PC-3 (cell line): ENCODE measurements around the gene IL17REL. TPM values are rescaled to one million over a fixed set of nuclear protein-coding genes. Genes with fewer than 3 reads are reported as not detected.

ENCODE experiments used
- ATAC-seq: fragments of 200-7000 bp; cut with Tn5 transposase; 2 replicates; pipeline ENCODE4 v1.9.1; 2020; ENCODE audit warnings: mild to moderate bottlenecking, moderate library complexity
- BruUV-seq: library from RNA; stranded (reverse); fragments of 400-500 nt; replicated peaks from 2 replicates; lab custom pipeline; 2021; lab: Mats Ljungman, UMichigan
- CTCF ChIA-PET: fragments of 300-600 bp; sonication (Branson Sonifier 250); formaldehyde crosslinking; loops from one replicate; lab custom pipeline; 2022; ENCODE audit warnings: antibody characterized with exemption; lab: Charles Lee
- POLR2A ChIA-PET: fragments of 300-600 bp; sonication (Branson Sonifier 250); formaldehyde crosslinking; loops from one replicate; lab custom pipeline; 2022; ENCODE audit warnings: antibody characterized with exemption; ENCODE audit not compliant: unreplicated experiment; lab: Charles Lee
- DNase-seq: peaks from one replicate; pipeline ENCODE4 v3.0.0-alpha.2; 2015
- H2AFZ ChIP-seq: fragments of 300-600 bp; sonication (generic); 2 replicates; pipeline ENCODE4 v1.6.0; 2016; ENCODE audit warnings: antibody characterized with exemption, low read length
- H3F3A ChIP-seq: fragments of 300-600 bp; sonication (generic); one replicate; pipeline ENCODE4 v1.6.0; 2017; ENCODE audit warnings: antibody characterized with exemption, low read length, control low read depth, mild to moderate bottlenecking; ENCODE audit not compliant: unreplicated experiment
- H3K27ac ChIP-seq: fragments of 300-600 bp; sonication (generic); 2 replicates; pipeline ENCODE4 v1.5.1; 2016; ENCODE audit warnings: mild to moderate bottlenecking, low read length
- H3K27me3 ChIP-seq: fragments of 300-600 bp; sonication (generic); 2 replicates; pipeline ENCODE4 v1.6.1; 2016; ENCODE audit warnings: low read length, mixed read lengths
- H3K36me3 ChIP-seq: fragments of 300-600 bp; sonication (generic); 2 replicates; pipeline ENCODE4 v1.6.1; 2016; ENCODE audit warnings: low read depth, mixed run types, low read length, mixed read lengths
- H3K4me1 ChIP-seq: fragments of 300-600 bp; sonication (generic); 2 replicates; pipeline ENCODE4 v1.5.1; 2016; ENCODE audit warnings: low read length; ENCODE audit not compliant: insufficient read depth
- H3K4me2 ChIP-seq: fragments of 300-600 bp; sonication (generic); 2 replicates; pipeline ENCODE4 v1.6.0; 2016; ENCODE audit warnings: low read length
- H3K4me3 ChIP-seq: fragments of 300-600 bp; sonication (generic); 2 replicates; pipeline ENCODE4 v1.5.1; 2016; ENCODE audit warnings: mild to moderate bottlenecking, low read length, mixed read lengths
- H3K79me2 ChIP-seq: fragments of 300-600 bp; sonication (generic); 2 replicates; pipeline ENCODE4 v1.6.1; 2017; ENCODE audit warnings: low read length, mixed read lengths
- H3K9ac ChIP-seq: fragments of 300-600 bp; sonication (generic); 2 replicates; pipeline ENCODE4 v1.6.0; 2016; ENCODE audit warnings: mild to moderate bottlenecking, low read length
- H3K9me2 ChIP-seq: fragments of 300-600 bp; sonication (generic); replicated peaks from 2 replicates; pipeline ENCODE4 v1.6.1; 2016; ENCODE audit warnings: mixed run types, low read length, mixed read lengths
- H3K9me3 ChIP-seq: fragments of 300-600 bp; sonication (generic); 2 replicates; pipeline ENCODE4 v1.6.1; 2016; ENCODE audit warnings: low read length, mixed read lengths
- H4K20me1 ChIP-seq: fragments of 300-600 bp; sonication (generic); 2 replicates; pipeline ENCODE4 v1.6.1; 2016; ENCODE audit warnings: low read length, mixed read lengths
- EZH2 ChIP-seq: fragments of 300-600 bp; sonication (generic); IDR thresholded peaks from one replicate; pipeline ENCODE4 v1.6.1; 2017; ENCODE audit warnings: antibody characterized with exemption, mild to moderate bottlenecking, low read length; ENCODE audit not compliant: unreplicated experiment
- EZH2phosphoT487 ChIP-seq: fragments of 300-600 bp; sonication (generic); IDR thresholded peaks from 2 replicates; pipeline ENCODE4 v1.6.1; 2018; ENCODE audit warnings: mild to moderate bottlenecking, antibody characterized with exemption, low read length, borderline replicate concordance
- intact Hi-C: fragments of 100-400 bp; cut with micrococcal nuclease; formaldehyde crosslinking; loops from 2 replicates; pipeline ENCODE4 v1.9.0; 2023
- total RNA-seq: library from RNA; depleted of rRNA; stranded (reverse); fragments of >200 nt; gene quantifications from 2 replicates; pipeline ENCODE4 v1.2.3, GENCODE V29; 2014
- TF ChIP-seq, protein P1 (sequence below): fragments of 300-600 bp; sonication (generic); conservative IDR thresholded peaks from 2 replicates; pipeline ENCODE4 v1.5.1; 2017; ENCODE audit warnings: antibody characterized with exemption, low read depth, mild to moderate bottlenecking, low read length

IL17REL gene
- total RNA-seq, 1 experiment from 2014 or later: 0.04 TPM

DNA sequence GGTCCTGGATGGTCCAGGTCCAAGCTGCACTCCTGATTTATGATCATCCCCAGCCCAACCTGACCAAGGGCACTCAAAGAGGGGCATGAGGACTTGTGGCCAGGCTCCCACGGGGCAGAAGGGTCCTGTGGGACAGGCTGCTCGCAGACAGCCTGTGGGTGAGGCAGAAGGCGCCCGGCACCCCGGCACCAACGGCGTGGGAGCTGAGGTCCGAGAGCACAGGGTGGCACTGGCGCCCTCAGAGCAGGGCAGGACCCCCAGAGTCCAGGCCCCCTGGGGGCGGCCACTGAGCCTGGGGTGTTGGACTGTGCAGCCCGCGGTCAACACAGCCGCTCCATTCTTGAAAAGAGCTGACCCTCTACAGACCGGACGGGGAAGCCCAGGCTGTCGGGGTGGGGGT is 3.3 kb downstream of the IL17REL start:
- Histone ChIP-seq H4K20me1 (no peaks in the 10 kb centered on the region), H3K36me3 (no peaks in the 10 kb centered on the region), H3K4me1 (peaks cover 19% of the 10 kb centered on the region), H2AFZ (no peak overlapping the region), H3K79me2 (no peaks in the 10 kb centered on the region), H3K27me3 (no peaks in the 10 kb centered on the region), H3K4me2 (no peak overlapping the region), H3K27ac (no peak overlapping the region), H3K4me3 (no peak overlapping the region), H3K9me2 (no peaks in the 10 kb centered on the region), H3K9ac (no peak overlapping the region), H3F3A (no peaks in the 10 kb centered on the region), H3K9me3 (no peaks in the 10 kb centered on the region)
- POLR2A ChIA-PET: no interaction called here
- CTCF ChIA-PET: no interaction called here
- BruUV-seq: no TSS peak
- intact Hi-C loops: no loop called here
- no peak for ATAC-seq
- no peak for DNase-seq
- no peak for TF ChIP-seq EZH2
- no peak for TF ChIP-seq EZH2phosphoT487
- TF ChIP-seq, protein P1, sequence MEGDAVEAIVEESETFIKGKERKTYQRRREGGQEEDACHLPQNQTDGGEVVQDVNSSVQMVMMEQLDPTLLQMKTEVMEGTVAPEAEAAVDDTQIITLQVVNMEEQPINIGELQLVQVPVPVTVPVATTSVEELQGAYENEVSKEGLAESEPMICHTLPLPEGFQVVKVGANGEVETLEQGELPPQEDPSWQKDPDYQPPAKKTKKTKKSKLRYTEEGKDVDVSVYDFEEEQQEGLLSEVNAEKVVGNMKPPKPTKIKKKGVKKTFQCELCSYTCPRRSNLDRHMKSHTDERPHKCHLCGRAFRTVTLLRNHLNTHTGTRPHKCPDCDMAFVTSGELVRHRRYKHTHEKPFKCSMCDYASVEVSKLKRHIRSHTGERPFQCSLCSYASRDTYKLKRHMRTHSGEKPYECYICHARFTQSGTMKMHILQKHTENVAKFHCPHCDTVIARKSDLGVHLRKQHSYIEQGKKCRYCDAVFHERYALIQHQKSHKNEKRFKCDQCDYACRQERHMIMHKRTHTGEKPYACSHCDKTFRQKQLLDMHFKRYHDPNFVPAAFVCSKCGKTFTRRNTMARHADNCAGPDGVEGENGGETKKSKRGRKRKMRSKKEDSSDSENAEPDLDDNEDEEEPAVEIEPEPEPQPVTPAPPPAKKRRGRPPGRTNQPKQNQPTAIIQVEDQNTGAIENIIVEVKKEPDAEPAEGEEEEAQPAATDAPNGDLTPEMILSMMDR: no peak

DNA sequence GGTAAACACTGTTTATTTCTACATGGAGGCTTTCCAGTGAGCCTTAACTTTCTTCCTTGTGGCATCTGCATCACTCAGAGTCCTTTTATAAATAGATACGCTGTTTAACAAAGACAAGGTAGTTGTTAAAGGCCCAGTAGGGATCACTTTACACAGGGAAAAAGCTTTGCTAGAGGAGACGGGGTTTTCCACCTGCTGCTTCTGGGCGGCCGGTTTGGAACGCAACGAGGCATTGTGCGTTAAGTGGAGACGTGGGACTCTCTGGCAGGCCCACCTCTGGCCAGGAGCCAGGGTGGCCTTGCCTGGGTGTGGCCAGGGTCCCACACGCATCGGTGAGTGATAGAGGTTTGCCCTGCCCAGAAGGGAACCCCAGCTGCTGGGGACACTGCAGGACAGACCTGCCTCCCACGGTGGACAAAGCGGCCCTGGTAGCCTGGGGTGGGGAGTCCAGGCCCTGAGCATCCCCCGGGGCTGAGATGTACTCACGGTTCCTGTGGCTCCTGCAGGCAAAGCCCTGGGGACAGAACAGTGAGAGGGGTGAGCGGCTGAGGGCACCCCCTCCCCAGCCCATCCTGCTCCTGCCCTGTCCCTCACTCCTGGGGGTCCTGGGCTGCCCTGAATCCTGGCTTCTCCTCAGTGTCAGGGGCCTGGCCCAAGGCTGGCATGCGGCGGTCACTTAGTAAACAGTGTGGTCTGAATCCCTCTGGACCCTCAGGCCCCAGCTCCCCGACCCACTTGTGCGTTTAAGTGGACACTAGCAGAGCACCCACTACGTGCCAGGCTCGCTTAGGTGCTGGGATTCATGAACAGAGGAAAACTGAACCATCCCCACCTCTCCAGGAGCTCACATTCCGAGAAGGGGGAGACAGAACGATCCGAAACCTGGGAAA is 4.2 kb downstream of the IL17REL start:
- Histone ChIP-seq H3K27ac (peak overlapping the region; percentile 59), H3K9me2 (no peaks in the 10 kb centered on the region), H3K9ac (peak overlapping the region; percentile 18; the same call in 1 of the 2 replicates), H3K9me3 (no peaks in the 10 kb centered on the region), H3F3A (no peaks in the 10 kb centered on the region), H3K4me3 (no peak overlapping the region), H4K20me1 (no peaks in the 10 kb centered on the region), H3K79me2 (no peaks in the 10 kb centered on the region), H3K4me1 (peaks cover 19% of the 10 kb centered on the region), H3K27me3 (no peaks in the 10 kb centered on the region), H3K36me3 (no peaks in the 10 kb centered on the region), H3K4me2 (peak overlapping the region; percentile 56), H2AFZ (no peak overlapping the region)
- ChIA-PET POLR2A (interaction anchor here (0.6 kb wide), 1 partner anchor 24 kb away, joined by 3 read pairs; no protein-coding TSS in a partner anchor), CTCF (interaction anchor here (0.7 kb wide), 1 partner anchor 22 kb away, joined by 3 read pairs; no protein-coding TSS in a partner anchor)
- no peak for TF ChIP-seq EZH2phosphoT487
- TF ChIP-seq, protein P1: no peak
- no peak for TF ChIP-seq EZH2
- DNase-seq: peak; percentile 57
- intact Hi-C loops: no loop called here
- peak; percentile 68 for ATAC-seq
- BruUV-seq: no TSS peak
